HG02885 (cell line): ENCODE results near the gene NEK6.

Experiments used
- ATAC-seq: cut with Tn5 transposase; IDR thresholded peaks from one replicate; pipeline ENCODE4 v1.9.1; 2021; ENCODE audit warnings: mild to moderate bottlenecking; ENCODE audit not compliant: unreplicated experiment, poor library complexity

Gene NEK6

GRCh38 chr9:124292696-124293593, 35.2 kb downstream of the NEK6 start:
- no peak for ATAC-seq

GRCh38 chr9:124293718-124294506, 36.2 kb downstream of the NEK6 start:
- ATAC-seq = no peak

- ATAC-seq = no peak
Observed at GRCh38 chr9:124295159-124295794, 37.5 kb downstream of the NEK6 start.

- no peak for ATAC-seq
Observed at GRCh38 chr9:124296094-124296493, 38.3 kb downstream of the NEK6 start.

DNA sequence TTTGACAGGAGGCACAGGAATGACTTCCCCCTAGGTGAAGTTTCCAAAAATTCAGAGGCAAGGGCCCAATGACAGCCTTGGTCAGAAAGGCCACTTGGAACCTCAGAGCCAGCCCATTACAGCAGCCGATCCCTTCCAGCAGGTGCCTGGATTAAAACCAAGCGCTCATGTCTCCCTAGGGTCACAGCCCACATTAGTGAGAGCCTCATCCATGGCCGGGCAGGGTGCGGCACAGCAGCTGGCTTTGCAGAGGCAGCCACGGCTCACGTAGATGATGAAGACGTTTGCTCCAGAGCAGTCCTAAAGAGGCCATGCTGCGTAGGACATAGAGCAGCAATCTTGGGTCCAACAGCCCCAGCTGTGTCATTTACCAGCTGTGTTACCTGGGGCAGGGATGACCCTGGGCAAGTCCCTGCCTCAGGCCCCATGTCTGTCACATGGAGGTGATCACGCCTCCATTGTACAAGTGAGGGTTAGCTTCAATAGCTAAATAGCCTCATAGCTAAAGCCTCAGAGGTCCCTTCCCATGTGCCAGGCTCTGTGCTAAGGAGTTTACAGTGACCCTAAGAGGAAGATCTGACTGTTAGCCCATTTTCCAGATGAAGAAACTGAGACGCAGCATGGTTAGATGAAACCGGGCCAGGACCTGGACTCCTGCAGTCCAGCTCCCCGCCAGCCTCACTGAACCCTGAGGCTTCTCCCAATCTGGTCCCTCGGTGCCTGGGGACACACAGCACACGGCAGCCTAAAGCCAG, 39.2 kb downstream of the NEK6 start:
- no peak for ATAC-seq

DNA sequence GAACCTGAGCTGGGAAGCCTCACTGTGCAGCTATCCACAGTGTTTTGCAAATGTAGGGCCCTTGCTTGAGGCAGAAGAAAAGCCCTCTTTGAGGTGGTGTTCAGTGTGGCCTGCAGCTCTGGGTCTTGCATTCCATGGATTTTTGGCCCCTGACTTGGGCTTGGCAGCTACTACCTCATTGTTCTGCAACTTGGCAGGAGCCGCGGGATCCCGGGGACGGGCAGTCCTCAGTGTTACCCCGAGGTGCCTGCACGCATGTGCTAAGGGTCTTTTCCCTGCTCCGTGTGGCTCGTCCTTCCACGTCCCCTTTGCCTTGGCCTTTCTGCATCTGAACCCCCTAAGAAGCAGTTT, 39.8 kb downstream of the NEK6 start:
- no peak for ATAC-seq

GRCh38 chr9:124297915-124298645, 40.3 kb downstream of the NEK6 start:
- ATAC-seq = no peak

GRCh38 chr9:124298646-124299235, 41.0 kb downstream of the NEK6 start:
- no peak for ATAC-seq

GRCh38 chr9:124299515-124300090, 41.9 kb downstream of the NEK6 start:
- no peak for ATAC-seq

- ATAC-seq = no peak
Observed at GRCh38 chr9:124300312-124300711, 42.6 kb downstream of the NEK6 start.

GRCh38 chr9:124302921-124303320, 45.2 kb downstream of the NEK6 start:
- no peak for ATAC-seq

DNA sequence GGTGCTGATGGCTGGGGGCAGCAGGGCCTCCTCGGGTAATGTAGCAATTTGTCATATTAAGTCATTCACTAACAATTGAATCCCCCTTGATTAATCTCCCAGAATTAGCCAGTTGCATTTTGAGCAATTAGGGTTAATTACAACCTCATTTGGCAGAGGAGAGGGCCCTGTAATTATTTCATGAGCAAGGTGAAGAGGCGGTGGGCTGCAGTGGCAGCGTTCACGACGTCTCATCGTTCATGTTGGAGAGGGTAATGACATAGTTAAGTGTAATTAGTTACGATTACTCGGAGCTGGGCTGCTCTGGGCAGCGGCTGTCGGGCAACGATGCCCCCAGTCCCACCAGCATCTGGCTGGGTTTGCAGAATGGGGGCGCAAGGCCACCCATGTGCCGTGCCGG, 46.0 kb downstream of the NEK6 start:
- ATAC-seq = no peak

DNA sequence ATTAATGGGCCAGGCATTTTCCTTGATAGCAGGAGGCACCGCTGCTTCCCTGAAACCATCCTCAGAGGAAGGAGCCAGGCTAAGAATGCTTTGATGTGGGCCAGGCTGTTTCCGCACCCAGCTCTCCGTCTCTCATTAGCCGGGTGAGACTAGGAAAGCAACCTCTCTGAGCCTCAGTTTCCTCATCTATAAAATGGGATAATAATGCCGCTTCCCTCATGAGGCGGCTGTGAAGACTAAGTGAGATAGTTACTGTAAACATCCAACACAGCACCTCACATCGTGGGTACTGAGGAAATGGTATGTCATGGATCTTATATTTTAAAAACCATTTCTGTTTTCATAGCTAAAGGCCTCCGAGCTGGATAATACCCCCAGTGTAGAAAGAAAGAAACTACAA, 46.5 kb downstream of the NEK6 start:
- no peak for ATAC-seq

DNA sequence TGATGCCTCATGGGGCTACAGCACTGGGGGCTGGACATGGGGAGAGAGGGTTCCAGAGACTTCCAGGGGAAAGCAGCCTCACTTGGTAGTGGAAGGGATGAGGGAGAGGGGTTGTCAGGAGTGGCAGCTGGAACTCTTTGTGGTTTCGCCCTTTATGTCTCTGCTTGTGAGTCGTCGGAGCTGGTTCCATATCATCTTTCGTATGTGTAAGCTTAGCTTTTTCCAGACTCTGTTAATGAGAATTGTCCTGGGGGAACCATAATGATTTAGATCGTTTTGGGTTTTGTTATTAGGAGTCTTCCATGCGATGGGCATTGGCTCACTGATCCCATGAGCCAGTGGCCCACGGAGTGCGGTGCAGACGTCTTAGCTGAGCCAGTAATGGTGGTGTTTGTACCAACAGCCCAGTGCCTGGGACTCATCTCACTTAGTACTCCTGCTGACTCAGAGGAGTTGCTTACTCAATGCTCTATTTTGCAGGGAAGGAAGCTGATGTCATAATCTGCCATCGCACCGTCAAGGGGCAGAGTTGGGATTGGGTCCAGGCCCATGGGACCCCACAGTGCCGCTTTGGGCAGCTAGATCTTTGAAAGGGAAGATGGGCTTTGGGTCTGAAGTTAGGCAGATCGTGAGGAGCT, 48.5 kb downstream of the NEK6 start:
- no peak for ATAC-seq

GRCh38 chr9:124307379-124308030, 49.8 kb downstream of the NEK6 start:
- no peak for ATAC-seq

GRCh38 chr9:124308606-124309491, 51.1 kb downstream of the NEK6 start:
- no peak for ATAC-seq

DNA sequence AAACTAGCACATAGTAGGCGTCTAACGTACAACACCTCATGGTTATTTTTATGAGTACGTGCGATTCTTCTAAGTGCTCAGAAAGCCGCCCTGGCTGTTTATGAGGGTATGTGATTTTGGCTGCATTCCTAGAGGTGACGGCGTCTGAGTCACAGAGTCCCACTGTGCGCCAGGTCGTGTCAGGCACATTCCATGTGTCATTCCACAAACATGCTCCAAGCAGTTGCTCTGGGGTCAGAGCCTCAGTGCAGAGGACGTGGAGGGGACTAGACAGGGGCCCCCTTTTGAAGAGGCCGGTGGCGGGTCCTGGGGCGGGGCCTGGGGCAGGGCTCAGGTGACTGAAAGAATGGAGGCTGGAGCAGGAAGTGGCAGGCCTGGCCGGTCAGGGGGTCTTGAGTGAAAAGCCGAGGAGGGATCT, 51.9 kb downstream of the NEK6 start:
- ATAC-seq = no peak
